Glutamatergic neuron (in vitro differentiated cells): Measurements from ENCODE around the gene ALDH1A2. TPM values are rescaled to one million over a fixed set of nuclear protein-coding genes. Genes with fewer than 3 reads are reported as not detected.

Experiments used
- DNase-seq: peaks from one replicate; pipeline ENCODE4 v3.0.0; 2022
- H3K27ac Mint-ChIP-seq: one replicate; pipeline ENCODE4 v1.8.0; 2020; ENCODE audit warnings: mild to moderate bottlenecking, mixed read lengths, inconsistent platforms; ENCODE audit not compliant: unreplicated experiment
- H3K27me3 Mint-ChIP-seq: one replicate; pipeline ENCODE4 v1.8.0; 2020; ENCODE audit warnings: mild to moderate bottlenecking, moderate library complexity, mixed read lengths, inconsistent platforms; ENCODE audit not compliant: unreplicated experiment
- H3K36me3 Mint-ChIP-seq: one replicate; pipeline ENCODE4 v1.8.0; 2020; ENCODE audit warnings: mild to moderate bottlenecking, mixed read lengths, inconsistent platforms; ENCODE audit not compliant: unreplicated experiment
- H3K4me1 Mint-ChIP-seq: one replicate; pipeline ENCODE4 v1.8.0; 2020; ENCODE audit warnings: mild to moderate bottlenecking, low read depth, mixed read lengths, inconsistent platforms; ENCODE audit not compliant: unreplicated experiment
- H3K4me3 Mint-ChIP-seq: one replicate; pipeline ENCODE4 v1.8.0; 2020; ENCODE audit warnings: mild to moderate bottlenecking, mixed read lengths, inconsistent platforms; ENCODE audit not compliant: unreplicated experiment
- H3K9me3 Mint-ChIP-seq: one replicate; pipeline ENCODE4 v1.8.0; 2020; ENCODE audit warnings: mild to moderate bottlenecking, moderate library complexity, mixed read lengths, inconsistent platforms; ENCODE audit not compliant: unreplicated experiment
- total RNA-seq: library from RNA; stranded (reverse); fragmentation: NEBNext Ultra II Directional; extraction: Animal tissue kit (Norgen Biotek cat#: 25700); gene quantifications from one replicate; pipeline ENCODE4 v1.2.1, GENCODE V29; 2021; ENCODE audit not compliant: unreplicated experiment
- TF ChIP-seq, protein P1 (sequence below): fragments of 200-600 bp; sonication (generic); IDR thresholded peaks from one replicate; pipeline ENCODE4 v1.5.0; 2021; ENCODE audit not compliant: partially characterized antibody, unreplicated experiment

ALDH1A2 gene
- total RNA-seq, 1 donor from 2014 or later = not detected

DNA sequence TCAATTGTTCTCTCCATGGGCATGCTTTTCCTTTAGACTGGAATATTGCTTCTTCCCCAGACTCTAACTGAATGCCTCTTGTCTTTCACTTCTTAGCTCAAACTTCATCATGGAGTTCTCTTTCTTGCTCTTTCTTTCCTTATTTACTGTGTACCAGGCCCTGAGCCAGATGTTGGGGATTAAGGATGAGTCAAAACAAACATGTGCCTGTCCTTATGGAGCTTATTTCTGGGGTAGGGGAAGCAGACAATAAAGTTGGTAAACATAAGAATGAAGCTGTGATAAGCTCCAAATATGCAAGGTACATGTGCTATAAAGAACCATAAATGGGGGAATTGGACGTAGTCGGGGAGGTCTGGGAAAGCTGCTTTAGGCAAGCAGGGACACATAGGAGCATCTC is 145.8 kb downstream of the ALDH1A2 start:
- TF ChIP-seq, protein P1, sequence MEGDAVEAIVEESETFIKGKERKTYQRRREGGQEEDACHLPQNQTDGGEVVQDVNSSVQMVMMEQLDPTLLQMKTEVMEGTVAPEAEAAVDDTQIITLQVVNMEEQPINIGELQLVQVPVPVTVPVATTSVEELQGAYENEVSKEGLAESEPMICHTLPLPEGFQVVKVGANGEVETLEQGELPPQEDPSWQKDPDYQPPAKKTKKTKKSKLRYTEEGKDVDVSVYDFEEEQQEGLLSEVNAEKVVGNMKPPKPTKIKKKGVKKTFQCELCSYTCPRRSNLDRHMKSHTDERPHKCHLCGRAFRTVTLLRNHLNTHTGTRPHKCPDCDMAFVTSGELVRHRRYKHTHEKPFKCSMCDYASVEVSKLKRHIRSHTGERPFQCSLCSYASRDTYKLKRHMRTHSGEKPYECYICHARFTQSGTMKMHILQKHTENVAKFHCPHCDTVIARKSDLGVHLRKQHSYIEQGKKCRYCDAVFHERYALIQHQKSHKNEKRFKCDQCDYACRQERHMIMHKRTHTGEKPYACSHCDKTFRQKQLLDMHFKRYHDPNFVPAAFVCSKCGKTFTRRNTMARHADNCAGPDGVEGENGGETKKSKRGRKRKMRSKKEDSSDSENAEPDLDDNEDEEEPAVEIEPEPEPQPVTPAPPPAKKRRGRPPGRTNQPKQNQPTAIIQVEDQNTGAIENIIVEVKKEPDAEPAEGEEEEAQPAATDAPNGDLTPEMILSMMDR = no peak

DNA sequence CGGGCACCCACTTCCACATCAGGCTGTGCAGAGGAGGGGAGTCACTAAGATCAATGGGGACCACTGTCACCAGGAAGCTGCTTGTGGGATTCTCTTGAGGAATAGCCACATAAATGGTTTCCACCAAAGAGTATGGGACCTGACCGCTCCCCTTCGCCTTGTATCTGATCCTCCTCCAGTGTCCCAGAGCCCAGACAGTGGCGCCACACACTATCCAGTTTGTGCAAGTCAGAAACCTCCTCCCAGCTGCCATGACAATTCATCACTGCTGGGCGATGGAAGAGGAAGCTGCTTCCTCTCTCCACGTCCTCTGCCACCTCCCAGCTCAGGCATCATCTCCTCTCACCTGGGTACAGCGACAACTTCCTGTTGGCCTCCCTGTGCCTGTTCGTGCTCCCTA is 147.5 kb downstream of the ALDH1A2 start:
- no peak overlapping the region for H3K4me3 Mint-ChIP-seq
- peaks cover 34% of the 10 kb centered on the region for H3K4me1 Mint-ChIP-seq
- H3K27me3 Mint-ChIP-seq = no peaks in the 10 kb centered on the region
- no peak overlapping the region for H3K27ac Mint-ChIP-seq
- peaks cover 7% of the 10 kb centered on the region for H3K9me3 Mint-ChIP-seq
- DNase-seq = no peak
- H3K36me3 Mint-ChIP-seq = no peaks in the 10 kb centered on the region
- TF ChIP-seq, protein P1 = no peak

More for the DNA sequence above, 145.8 kb downstream of the ALDH1A2 start:
- Mint-ChIP-seq H3K27ac (peak overlapping the region; percentile 89), H3K27me3 (no peaks in the 10 kb centered on the region), H3K36me3 (no peaks in the 10 kb centered on the region), H3K4me3 (peak overlapping the region; percentile 17), H3K4me1 (peaks cover 39% of the 10 kb centered on the region), H3K9me3 (peaks cover 7% of the 10 kb centered on the region)
- DNase-seq = no peak

DNA sequence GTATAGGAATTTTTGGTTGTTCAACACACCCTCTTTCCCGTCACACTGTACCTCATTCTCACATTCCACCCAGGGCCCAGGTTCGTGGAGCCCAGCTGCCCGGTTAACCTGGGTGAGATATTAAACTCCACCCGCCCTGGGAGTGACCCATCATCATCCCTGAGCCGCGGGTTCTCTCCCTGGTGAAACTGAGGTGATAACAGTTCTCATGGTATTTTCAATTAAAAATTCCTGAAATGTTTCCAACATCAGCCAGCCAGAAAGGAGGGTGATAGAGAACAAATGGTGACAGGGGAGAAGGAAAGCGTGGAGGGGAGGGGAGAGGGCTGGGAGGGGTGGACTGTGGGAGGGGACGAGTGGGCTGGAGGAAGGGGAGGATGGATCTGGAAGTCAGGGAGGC is 148.8 kb downstream of the ALDH1A2 start:
- DNase-seq = no peak
- no peaks in the 10 kb centered on the region for H3K36me3 Mint-ChIP-seq
- no peak overlapping the region for H3K27ac Mint-ChIP-seq
- H3K4me1 Mint-ChIP-seq = peaks cover 22% of the 10 kb centered on the region
- TF ChIP-seq, protein P1 = no peak
- H3K27me3 Mint-ChIP-seq = no peaks in the 10 kb centered on the region
- H3K4me3 Mint-ChIP-seq = no peak overlapping the region
- H3K9me3 Mint-ChIP-seq = peaks cover 7% of the 10 kb centered on the region

DNA sequence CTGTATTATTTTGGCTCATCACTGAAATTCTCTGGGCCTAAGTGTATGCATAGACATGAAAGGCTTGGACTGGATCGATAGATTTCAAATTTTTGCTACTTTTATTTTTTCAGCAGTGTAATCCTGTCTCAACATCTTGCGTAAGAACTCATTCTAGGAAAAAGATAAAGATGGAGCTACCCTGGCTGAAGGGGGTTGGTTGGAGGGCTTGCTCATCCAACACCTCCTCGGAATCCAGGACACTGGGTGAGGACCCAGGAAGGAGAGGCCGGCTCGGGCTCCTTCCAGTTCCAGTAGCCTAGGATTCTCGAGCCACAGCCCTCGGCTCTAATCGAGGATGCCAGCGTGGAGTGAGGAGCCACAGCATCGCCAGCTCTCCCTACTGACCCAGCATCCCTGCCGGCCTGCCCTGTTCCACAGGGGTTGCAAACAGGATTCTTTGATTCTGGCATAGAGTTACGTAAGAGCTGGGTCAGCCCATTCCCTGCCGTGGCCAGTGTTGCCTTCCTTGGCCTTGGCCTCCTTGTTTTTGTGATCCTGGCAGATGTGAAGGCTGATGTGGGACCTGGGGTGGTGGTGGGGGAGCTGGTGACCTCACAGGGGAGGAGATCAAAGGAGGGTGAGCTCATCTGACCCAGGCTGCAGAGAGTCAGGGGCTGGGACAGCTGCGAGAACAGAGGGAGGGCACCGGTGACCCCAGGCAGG is 149.5 kb downstream of the ALDH1A2 start:
- Mint-ChIP-seq H3K4me1 (peaks cover 16% of the 10 kb centered on the region), H3K9me3 (peaks cover 7% of the 10 kb centered on the region), H3K27me3 (peaks cover 3% of the 10 kb centered on the region), H3K36me3 (no peaks in the 10 kb centered on the region), H3K27ac (no peak overlapping the region), H3K4me3 (no peak overlapping the region)
- TF ChIP-seq, protein P1 = no peak
- no peak for DNase-seq

DNA sequence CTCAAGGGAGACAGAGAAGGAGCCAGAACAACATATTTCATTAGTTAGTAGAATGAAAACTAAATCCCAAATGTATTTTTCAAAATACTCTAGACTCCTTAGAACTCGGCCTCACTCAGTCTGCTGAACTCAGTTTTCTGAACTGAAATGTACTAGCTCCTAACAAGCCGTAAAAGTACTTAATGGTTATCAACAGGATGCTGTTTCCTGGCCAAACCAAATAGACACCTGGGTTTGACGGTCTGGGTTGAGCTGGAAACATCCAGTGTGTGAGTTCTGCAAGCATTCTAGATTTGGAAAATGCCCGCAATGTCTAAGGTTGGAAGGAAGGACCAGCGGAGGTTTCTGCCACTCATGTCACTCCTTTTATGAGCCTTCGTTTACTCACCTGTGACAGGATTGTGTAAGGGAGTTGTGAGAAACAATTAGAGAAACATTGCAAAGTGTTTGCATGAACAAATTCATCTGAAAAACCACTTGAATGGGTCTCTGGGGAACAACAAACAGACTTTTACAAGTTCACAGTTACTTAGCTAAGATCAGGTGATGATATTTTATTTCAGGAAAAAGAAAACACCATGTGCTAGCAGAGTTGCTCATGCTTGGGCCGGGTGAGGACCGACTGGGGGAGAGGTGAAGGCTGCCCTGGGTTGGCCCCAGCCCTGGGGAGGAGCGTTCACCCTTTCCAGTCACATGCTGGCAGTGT is 151.0 kb downstream of the ALDH1A2 start:
- TF ChIP-seq, protein P1 = no peak
- DNase-seq = no peak
- Mint-ChIP-seq H3K4me3 (no peak overlapping the region), H3K9me3 (peaks cover 3% of the 10 kb centered on the region), H3K27ac (no peak overlapping the region), H3K4me1 (peaks cover 3% of the 10 kb centered on the region), H3K27me3 (peaks cover 3% of the 10 kb centered on the region), H3K36me3 (no peaks in the 10 kb centered on the region)
